HCT116 (cell line): Measurements from ENCODE around the gene GDAP2. TPM values are rescaled to one million over a fixed set of nuclear protein-coding genes. Genes with fewer than 3 reads are reported as not detected.

Source experiments
- ATAC-seq: fragments of 200-7000 bp; cut with Tn5 transposase; 2 replicates; pipeline ENCODE4 v1.9.1; 2020; ENCODE audit warnings: mild to moderate bottlenecking, moderate library complexity
- BruUV-seq: library from RNA; stranded (reverse); fragments of 400-500 nt; replicated peaks from 2 replicates; lab custom pipeline; 2021; lab: Mats Ljungman, UMichigan
- CTCF ChIA-PET: fragments of 300-600 bp; sonication (Branson Sonifier 250); formaldehyde crosslinking; loops from one replicate; lab custom pipeline; 2021; ENCODE audit warnings: antibody characterized with exemption; lab: Charles Lee
- POLR2A ChIA-PET: fragments of 300-600, 350-600 bp; sonication (Branson Sonifier 250); formaldehyde crosslinking; loops from one replicate; lab custom pipeline; 2021; ENCODE audit warnings: antibody characterized with exemption; lab: Charles Lee
- RAD21 ChIA-PET, 2 experiments: fragments of 300-600 bp; sonication (Branson Sonifier 250); formaldehyde crosslinking; loops; one replicate each; lab custom pipeline; 2023; ENCODE audit warnings: low total read pairs in 2 of 2; ENCODE audit not compliant: uncharacterized antibody in 2 of 2, unreplicated experiment in 2 of 2, low non-redundant PET in 1 of 2; lab: Charles Lee
- DNase-seq: peaks from one replicate; pipeline ENCODE4 v3.0.0-alpha.2; 2010; ENCODE audit warnings: low read depth, low spot score
- H2AFZ ChIP-seq: fragments of 200-600 bp; shearing (Covaris generic), sonication (generic); 2 replicates; pipeline ENCODE4 v1.6.1; 2017; ENCODE audit warnings: low read depth, mixed run types, mixed read lengths, antibody characterized with exemption, low read length; ENCODE audit not compliant: poor library complexity, severe bottlenecking
- H3K27ac ChIP-seq: 2 replicates; pipeline ENCODE4 v1.5.1; 2012; ENCODE audit warnings: low read depth, low read length
- H3K27me3 ChIP-seq: fragments of 200-600 bp; sonication (generic); 2 replicates; pipeline ENCODE4 v1.6.1; 2016; ENCODE audit warnings: mixed run types, low read length, mixed read lengths; ENCODE audit not compliant: insufficient read depth
- H3K36me3 ChIP-seq, 2 experiments: fragments of 200-500 bp in 1 of 2; fragments of 200-600 bp in 1 of 2; sonication (Bioruptor generic) in 1 of 2; sonication (generic) in 1 of 2; 2 replicates each; pipeline versions ENCODE4 v1.5.1 to v1.6.1; 2014 to 2016; ENCODE audit warnings: low read length in 2 of 2, inconsistent platforms in 1 of 2, mixed read lengths in 1 of 2, mixed run types in 1 of 2; ENCODE audit not compliant: insufficient read depth in 2 of 2, control insufficient read depth in 1 of 2
- H3K4me1 ChIP-seq, 2 experiments: fragments of 200-600 bp in 1 of 2; sonication (generic) in 1 of 2; 2 replicates each; pipeline versions ENCODE4 v1.5.1 to v1.6.1; 2012 to 2017; ENCODE audit warnings: low read length in 2 of 2, inconsistent platforms in 1 of 2, mild to moderate bottlenecking in 1 of 2, mixed read lengths in 1 of 2, mixed run types in 1 of 2, moderate library complexity in 1 of 2; ENCODE audit not compliant: insufficient read depth in 2 of 2, control insufficient read depth in 1 of 2
- H3K4me2 ChIP-seq: fragments of 200-600 bp; sonication (generic); 2 replicates; pipeline ENCODE4 v1.6.1; 2017; ENCODE audit warnings: mixed run types, low read length, mixed read lengths
- H3K4me3 ChIP-seq, 2 experiments: fragments of 200-600 bp in 1 of 2; sonication (generic) in 1 of 2; replicated peaks in 1 of 2; 2 replicates each; pipeline ENCODE4 v1.5.1; 2011 to 2016; ENCODE audit warnings: low read length in 2 of 2, control low read depth in 1 of 2, low read depth in 1 of 2, mild to moderate bottlenecking in 1 of 2, mixed read lengths in 1 of 2, mixed run types in 1 of 2
- H3K79me2 ChIP-seq: fragments of 200-600 bp; sonication (generic); 2 replicates; pipeline ENCODE4 v1.6.1; 2017; ENCODE audit warnings: mild to moderate bottlenecking, mixed run types, low read length, moderate library complexity, mixed read lengths; ENCODE audit not compliant: insufficient read depth
- H3K9ac ChIP-seq: fragments of 200-600 bp; sonication (generic); 2 replicates; pipeline ENCODE4 v1.6.1; 2016; ENCODE audit warnings: low read length, mixed read lengths
- H3K9me2 ChIP-seq: fragments of 200-600 bp; sonication (generic), shearing (Covaris generic); 2 replicates; pipeline ENCODE4 v1.6.1; 2017; ENCODE audit warnings: mixed run types, mild to moderate bottlenecking, moderate library complexity; ENCODE audit not compliant: insufficient read depth
- H3K9me3 ChIP-seq, 2 experiments: fragments of 200-500 bp in 1 of 2; fragments of 200-600 bp in 1 of 2; sonication (Bioruptor generic) in 1 of 2; sonication (generic) in 1 of 2; 2 replicates each; pipeline ENCODE4 v1.6.1; 2014 to 2017; ENCODE audit warnings: low read length in 2 of 2, mixed read lengths in 2 of 2, inconsistent platforms in 1 of 2, low read depth in 1 of 2, mild to moderate bottlenecking in 1 of 2, mixed run types in 1 of 2, moderate library complexity in 1 of 2; ENCODE audit not compliant: control insufficient read depth in 1 of 2, insufficient read depth in 1 of 2
- H4K20me1 ChIP-seq: fragments of 200-600 bp; sonication (generic), shearing (Covaris generic); 2 replicates; pipeline ENCODE4 v1.6.1; 2017; ENCODE audit warnings: mixed run types, mild to moderate bottlenecking, moderate library complexity; ENCODE audit not compliant: insufficient read depth
- ATF3 ChIP-seq: IDR thresholded peaks from 2 replicates; pipeline ENCODE4 v1.6.1; 2012
- CBX3 ChIP-seq: IDR thresholded peaks from 2 replicates; pipeline ENCODE4 v1.6.1; 2012; ENCODE audit warnings: low read depth
- ELF1 ChIP-seq: IDR thresholded peaks from 2 replicates; pipeline ENCODE4 v1.6.1; 2012; ENCODE audit warnings: low read depth, borderline replicate concordance
- FOSL1 ChIP-seq: IDR thresholded peaks from 2 replicates; pipeline ENCODE4 v1.6.1; 2012; ENCODE audit warnings: low read depth
- POLR2A ChIP-seq: IDR thresholded peaks from 2 replicates; pipeline ENCODE4 v1.7.0; 2011; ENCODE audit warnings: borderline replicate concordance; ENCODE audit not compliant: insufficient read depth, insufficient read length; ENCODE audit errors: extremely low read depth
- RAD21 ChIP-seq: IDR thresholded peaks from 2 replicates; pipeline ENCODE4 v1.6.1; 2012; ENCODE audit warnings: low read depth, mild to moderate bottlenecking
- REST ChIP-seq: IDR thresholded peaks from 2 replicates; pipeline ENCODE4 v1.6.1; 2012; ENCODE audit warnings: low read depth
- SIN3A ChIP-seq: IDR thresholded peaks from 2 replicates; pipeline ENCODE4 v1.6.1; 2012; ENCODE audit warnings: low read depth
- SRF ChIP-seq: IDR thresholded peaks from 2 replicates; pipeline ENCODE4 v1.6.1; 2012; ENCODE audit warnings: low read depth
- TCF7L2 ChIP-seq: IDR thresholded peaks from 2 replicates; pipeline ENCODE4 v1.7.0; 2011; ENCODE audit warnings: borderline replicate concordance, inconsistent platforms; ENCODE audit not compliant: insufficient read depth, insufficient read length; ENCODE audit errors: extremely low read depth
- ZBTB33 ChIP-seq: IDR thresholded peaks from 2 replicates; pipeline ENCODE4 v1.6.1; 2011; ENCODE audit warnings: mild to moderate bottlenecking, low read length, moderate library complexity; ENCODE audit not compliant: insufficient replicate concordance; ENCODE audit errors: extremely low read depth
- ZFX ChIP-seq: fragments of 450-650 bp; IDR thresholded peaks from 2 replicates; pipeline ENCODE4 v1.6.1; 2017
- ZNF274 ChIP-seq: fragments of 200-500 bp; sonication (Bioruptor generic); IDR thresholded peaks from 2 replicates; pipeline ENCODE4 v1.6.1; 2014; ENCODE audit warnings: mild to moderate bottlenecking, low read depth, low read length, inconsistent platforms
- intact Hi-C: fragments of 100-400 bp; cut with micrococcal nuclease; formaldehyde crosslinking; loops from 2 replicates; pipeline ENCODE4 v1.10.0; 2022
- total RNA-seq: library from RNA; stranded (reverse); gene quantifications from one replicate; pipeline ENCODE4 v1.2.1, GENCODE V29; 2021; ENCODE audit not compliant: unreplicated experiment

GDAP2 gene
- total RNA-seq, 1 experiment from 2014 or later: 21.4 TPM

GRCh38 chr1:117976381-117976780, 47.0 kb upstream of the GDAP2 start (continued):
- no peak for TF ChIP-seq FOSL1
- TF ChIP-seq CBX3: no peak
- no peak for TF ChIP-seq RAD21
- no peak for TF ChIP-seq SIN3A
- TF ChIP-seq ZNF274: no peak
- TF ChIP-seq ELF1: no peak

- H3K9me2 ChIP-seq: no peaks in the 10 kb centered on the region
- CTCF ChIA-PET: no interaction called here
- H2AFZ ChIP-seq: no peak overlapping the region
- DNase-seq (no peak), ATAC-seq (no peak)
- RAD21 ChIA-PET: no interaction called here
- no peak overlapping the region for H3K9ac ChIP-seq
- no peaks in the 10 kb centered on the region for H3K79me2 ChIP-seq
- H3K36me3 ChIP-seq: no peaks in the 10 kb centered on the region
- intact Hi-C loops: no loop called here
- TF ChIP-seq ZBTB33: no peak
- TF ChIP-seq REST: no peak
- TF ChIP-seq ATF3: no peak
- TF ChIP-seq TCF7L2: no peak
- TF ChIP-seq SRF: no peak
- TF ChIP-seq POLR2A: no peak
- TF ChIP-seq CBX3: no peak
- TF ChIP-seq SIN3A: no peak
- TF ChIP-seq ZFX: no peak
- no peaks in the 10 kb centered on the region for H4K20me1 ChIP-seq
- peaks cover 4% of the 10 kb centered on the region; the same call in 1 of the 2 replicates for H3K27me3 ChIP-seq
- no peaks in the 10 kb centered on the region for H3K9me3 ChIP-seq
- POLR2A ChIA-PET: no interaction called here
- no peak overlapping the region for H3K27ac ChIP-seq
- no TSS peak for BruUV-seq
- no peaks in the 10 kb centered on the region for H3K4me1 ChIP-seq
- H3K4me3 ChIP-seq: no peak overlapping the region
- no peak overlapping the region for H3K4me2 ChIP-seq
Measured at GRCh38 chr1:117971777-117972176, 42.4 kb upstream of the GDAP2 start.
